NCI-H2081 treated with DMSO at 0.1 percent for 48 hours (cell line): Measurements from ENCODE around the gene SLC12A3.
"Not testable (repeated sequence)": the region's sequence is repeated elsewhere in the genome, so short reads cannot be mapped to it uniquely, and the experiment has no call there.

Experiments used
- DNase-seq: peaks from one replicate; lab custom pipeline; 2025; lab: John Stamatoyannopoulos, UW

SLC12A3 gene

DNA sequence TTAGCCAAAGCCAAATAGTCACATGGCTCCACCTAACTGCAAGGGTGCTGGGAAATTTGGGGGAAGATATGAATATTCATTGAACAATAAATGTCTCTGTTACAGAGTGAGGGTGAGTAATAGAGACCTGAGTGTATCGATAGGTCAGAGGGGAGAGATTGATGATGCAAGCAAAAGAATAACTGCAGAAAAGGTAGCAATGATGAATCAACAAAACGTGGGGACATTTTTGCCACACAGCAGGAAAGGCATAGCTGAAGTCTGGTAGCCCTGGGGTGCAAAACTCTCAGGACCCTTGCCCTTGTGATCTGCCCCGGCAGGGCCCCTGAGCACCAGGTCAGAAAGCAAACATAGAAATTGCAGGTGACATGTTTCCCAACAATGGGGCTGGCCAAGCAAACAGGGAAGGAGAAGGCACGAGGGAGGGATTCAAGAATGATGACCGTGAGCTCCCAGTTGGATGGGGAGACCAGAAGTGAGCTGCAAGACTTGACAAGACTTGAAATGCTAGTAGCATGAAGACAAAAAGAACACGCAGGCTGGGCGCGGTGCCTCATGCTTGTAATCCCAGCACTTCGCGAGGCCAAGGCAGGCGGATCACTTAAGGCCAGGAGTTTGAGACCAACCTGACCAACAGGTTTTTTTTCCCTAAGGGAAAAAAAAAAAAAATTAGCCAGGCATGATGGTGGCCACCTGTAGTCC, 54.2 kb downstream of the SLC12A3 start:
- no peak for DNase-seq

DNA sequence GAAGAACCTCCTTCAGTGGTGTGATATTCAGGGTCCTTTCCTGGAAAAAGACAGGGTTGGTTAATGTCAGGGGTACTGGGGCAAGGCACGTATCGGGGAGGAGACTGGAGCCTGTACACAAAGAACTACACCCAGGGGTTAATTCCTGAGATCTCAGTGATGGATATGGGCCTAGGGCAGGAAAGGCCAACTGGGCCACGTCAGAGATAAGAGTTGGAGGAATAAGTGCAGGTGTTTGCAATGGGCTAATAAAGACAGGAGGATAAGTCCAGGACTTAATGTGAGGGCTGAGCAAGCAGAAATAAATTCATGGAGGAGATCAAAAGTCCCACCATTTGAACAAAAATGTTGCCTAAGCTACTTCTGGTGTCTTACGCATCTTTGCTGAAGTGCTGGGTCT, 56.6 kb downstream of the SLC12A3 start:
- no peak for DNase-seq

DNA sequence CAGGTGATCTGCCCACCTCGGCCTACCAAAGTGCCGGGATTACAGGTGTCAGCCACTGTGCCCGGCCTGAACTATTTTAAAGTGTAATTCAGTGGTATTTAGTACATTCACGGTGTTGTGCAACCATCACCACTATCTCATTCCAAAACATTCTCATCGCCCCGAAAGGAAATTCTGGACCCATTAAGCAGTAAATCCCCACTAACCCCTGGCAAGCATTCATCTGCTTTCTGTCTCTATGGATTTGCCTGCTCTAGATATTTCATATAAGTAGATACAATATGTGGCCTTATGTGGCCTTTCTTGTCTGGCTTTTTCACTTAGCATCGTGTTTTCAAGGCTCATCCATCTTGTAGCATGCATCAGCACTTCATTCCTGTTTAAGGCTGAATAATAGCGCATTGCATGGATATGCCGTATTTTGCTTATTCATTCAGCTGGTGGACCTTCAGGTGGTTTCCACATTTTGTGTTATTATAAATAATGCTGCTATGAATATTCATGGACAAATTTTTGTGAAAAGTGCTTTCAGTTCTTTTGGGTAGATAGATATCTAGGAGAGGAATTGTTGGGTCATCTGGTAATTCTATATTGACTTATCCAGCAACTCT, 58.6 kb downstream of the SLC12A3 start:
- no peak for DNase-seq

DNA sequence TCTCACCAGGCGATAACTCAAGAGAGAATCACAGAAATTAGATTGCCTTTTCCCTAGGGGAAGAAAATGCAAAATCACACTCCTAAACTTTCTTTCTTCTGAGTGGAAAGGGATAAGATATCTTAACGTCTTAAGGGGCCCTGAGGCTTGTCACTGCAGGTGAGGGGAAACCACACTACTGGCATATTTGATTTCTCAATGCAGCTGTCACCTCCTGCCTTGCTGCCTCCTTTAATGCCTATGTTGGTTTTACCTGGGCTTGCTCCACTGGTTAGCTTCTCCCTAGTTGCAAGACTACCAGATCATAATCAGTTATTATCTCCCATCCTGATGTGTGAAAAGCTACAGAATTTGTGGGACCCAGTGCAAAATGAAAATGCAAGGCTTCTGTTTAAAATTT, 62.5 kb downstream of the SLC12A3 start:
- no peak for DNase-seq

DNA sequence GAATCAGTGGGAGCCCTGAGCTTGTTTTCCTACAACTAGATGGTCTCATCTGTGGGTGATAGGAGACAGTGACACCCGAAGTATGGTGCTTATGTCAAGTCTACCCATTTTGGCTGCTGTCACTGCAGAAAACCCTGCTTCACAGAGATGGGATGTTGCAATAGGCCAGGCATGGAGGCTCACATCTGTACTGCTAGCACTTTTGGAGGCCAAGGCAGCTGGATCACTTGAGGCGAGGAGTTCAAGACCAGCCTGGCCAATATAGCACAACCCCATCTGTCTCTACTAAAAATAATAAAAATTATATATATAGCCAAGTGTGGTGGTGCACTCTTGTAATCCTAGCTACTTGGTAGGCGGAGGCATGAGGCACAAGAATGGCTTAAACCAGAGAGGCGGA, 64.6 kb downstream of the SLC12A3 start:
- no peak for DNase-seq

DNA sequence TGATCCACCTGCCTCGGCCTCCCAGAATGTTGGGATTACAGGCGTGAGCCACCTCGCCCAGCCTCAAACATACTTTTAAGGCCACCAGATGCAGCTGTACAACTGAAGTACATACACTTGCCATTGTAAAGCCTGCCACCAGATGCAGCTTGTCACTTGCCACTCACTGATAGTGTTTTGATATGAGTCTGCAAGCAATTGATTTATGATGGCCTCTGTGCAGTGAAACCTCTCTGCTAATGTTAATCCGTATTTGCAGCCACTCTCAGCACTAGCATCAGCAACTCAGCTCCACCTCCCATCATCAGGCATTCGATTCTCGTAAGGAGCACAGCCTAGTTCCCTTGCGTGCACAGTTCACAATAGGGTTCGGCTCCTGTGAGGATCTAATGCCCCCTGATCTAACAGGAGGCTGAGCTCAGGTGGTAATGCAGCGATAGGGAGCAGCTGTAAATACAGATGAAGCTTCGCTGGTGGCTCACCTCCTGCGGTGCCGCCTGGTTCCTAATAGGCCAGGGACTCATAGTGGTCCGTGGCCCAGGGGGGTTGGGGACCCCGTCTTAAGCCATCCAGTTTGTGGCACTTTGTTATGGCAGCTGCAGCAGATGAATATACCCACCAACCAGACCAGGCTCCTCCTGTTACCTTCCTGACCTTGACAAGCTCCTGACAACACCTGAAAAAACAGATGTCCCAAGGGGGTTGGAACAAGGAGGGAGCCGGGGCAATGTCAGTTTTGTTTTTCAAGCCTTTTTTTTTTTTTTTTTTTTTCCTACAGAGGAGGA, 65.7 kb downstream of the SLC12A3 start:
- no peak for DNase-seq

DNA sequence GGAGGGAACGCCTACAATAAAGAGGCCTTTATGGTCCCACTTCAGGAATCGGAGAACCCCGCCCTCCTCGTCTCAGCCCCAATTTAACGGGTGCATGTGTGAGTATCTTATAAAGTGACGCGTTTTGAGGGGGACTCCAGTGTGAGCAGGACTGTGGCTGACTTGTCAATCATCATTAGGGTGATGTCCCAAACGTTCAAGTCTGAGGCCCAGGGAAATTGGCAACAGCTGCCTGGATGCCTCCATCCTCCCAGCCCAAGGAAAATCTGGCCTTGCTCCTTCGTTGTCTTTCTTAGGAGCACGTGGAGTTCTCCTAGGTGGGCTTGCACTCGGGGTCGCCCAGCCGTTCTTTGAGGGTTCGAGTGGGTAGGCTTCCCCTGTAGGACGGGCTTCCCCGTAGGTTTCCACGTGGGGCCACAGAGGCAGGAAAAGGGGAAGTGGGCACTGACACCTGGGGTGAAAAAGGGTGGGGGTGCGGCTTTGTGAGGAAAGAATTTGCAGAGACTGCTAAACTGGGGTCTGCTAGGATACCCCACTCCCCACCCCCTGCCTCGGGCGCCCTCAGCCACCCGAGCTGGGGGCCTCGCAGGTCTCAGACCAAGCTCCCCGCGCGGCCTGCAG, 66.4 kb downstream of the SLC12A3 start:
- DNase-seq: no peak

DNA sequence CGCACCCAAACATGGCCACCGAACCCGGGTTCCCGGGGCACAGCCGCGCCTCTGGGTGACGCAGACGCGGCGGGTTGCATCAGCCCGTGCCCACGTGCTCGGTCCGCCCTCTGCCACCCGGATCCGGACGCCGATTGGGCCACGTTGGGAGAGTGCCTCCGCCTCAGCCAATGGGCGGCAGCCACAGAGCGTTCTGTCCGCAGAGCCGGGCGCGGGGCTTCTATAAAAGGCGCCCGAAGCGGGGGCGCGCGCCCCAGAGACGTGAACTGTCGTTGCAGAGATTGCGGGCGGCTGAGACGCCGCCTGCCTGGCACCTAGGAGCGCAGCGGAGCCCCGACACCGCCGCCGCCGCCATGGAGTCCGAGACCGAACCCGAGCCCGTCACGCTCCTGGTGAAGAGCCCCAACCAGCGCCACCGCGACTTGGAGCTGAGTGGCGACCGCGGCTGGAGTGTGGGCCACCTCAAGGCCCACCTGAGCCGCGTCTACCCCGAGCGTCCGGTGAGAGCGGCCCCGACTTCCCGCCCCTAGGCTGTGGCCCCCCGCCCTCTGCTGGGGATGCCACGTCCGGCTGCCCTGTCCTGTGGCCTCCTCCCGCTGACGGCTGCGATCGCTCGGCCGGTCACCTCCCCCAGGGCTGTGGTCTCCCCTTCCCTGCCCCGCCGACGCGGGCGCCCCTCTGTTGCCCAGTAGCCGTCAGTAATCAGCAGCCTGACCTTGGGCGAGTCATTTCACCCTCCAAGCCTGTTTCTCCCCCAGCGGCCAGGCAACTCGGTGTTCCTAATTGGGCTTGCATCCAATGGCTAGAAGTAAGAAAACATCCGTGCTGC, 67.1 kb downstream of the SLC12A3 start, which contains the start of gene HERPUD1:
Gene HERPUD1 (plus strand): TSS at position 251 of the 829 bp plus-strand sequence. CDS start 103 bp downstream, at position 354.
- peak; percentile 80 for DNase-seq

DNA sequence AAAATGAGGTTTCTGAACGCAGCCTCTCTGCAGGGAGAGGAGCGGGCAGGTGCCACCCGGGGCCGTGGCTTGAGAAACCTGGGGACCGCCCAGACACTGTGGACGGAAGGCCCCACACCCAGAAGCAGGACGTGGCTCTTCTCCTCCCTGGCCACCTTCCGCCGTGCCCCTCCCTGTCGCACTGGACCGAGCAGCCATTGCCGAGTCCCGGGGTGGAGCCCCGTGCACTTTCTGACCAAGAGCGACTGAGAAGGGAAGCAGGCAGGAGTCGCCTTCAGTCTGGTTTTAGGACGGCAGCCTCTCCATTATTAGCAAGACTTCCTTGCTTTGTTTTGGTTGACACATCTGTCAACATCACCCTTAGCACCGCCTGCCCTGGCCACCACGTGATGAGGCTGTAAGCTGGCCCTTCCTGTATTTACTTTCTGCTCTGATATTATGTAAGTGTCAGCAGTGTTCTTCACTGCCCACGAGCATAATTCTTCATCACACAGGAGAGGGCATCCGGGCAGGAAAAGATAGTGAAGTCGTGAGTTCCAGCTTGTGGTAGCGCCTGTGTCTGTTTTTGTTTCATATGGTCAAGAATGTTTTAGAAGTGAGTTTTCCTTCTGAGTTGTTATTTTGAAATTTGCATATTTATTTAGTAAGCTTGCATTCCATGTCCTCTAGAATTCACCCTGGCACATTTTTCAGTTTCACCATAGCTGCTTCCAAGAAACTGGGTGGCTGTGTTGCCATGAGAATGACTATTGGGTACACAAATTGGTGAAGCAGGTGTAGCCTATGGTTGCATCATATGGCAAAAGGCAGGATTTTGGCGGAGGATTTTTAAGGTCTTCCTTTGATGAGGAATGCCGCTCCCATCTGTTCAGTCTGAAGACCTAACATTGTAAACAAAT, 68.0 kb downstream of the SLC12A3 start:
- DNase-seq: no peak

DNA sequence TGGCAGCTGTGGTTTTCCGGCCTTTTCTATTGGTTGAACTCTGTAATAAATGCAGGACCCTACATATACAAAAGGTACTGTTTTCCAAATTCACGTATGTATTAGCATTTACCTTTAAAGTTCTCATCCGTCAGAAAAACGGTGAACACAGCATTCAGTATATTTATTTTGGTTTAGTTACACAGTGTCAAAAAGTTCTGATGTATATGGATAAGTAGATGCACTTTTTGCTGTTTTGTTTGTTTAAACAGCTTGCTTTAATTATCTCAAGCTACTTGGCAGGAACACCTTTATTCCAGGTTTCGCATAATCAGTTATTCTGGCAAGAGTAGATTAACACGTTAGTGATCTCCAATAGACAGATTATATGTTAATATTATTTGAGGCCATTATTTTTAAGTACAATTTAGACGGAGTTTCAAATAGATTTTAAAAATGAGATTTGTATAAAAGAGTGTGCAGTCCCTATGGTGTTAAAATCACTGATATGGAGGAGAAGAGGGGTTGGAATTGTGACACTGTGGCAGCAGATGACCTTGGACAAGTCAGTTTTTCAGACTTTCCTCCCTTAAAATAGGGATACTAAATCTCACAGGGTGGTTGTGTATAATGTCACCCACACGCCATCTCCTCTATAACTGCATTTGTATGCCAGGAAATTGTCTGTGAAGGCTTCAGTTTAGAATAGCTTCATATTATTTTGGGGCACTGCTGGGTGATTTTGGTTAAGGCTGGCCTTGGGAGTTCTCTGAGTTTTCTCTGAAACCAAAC, 69.0 kb downstream of the SLC12A3 start:
- no peak for DNase-seq

DNA sequence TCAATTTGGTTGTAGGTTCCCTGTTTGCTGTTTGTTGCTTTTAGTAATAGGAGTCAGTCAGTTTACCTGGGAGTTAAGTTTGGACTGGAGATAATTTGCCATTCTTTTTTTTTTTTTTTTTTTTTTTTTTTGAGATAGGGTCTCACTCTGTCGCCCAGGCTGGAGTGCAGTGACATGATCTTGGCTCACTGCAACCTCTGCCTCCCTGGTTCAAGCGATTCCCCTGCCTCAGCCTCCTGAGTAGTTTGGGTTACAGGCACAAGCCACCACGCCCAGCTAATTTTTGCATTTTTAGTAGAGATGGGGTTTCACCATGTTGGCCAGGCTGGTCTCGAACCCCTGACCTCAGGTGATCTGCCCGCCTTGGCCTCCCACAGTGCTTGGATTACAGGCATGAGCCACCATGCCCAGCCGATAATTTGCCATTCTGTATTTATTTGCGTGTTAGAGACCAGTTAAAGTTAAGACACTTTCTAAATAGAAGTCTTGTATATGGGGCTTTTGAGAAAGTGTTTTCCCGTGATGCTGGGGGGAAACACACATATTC, 69.7 kb downstream of the SLC12A3 start:
- DNase-seq: not testable (repeated sequence)

DNA sequence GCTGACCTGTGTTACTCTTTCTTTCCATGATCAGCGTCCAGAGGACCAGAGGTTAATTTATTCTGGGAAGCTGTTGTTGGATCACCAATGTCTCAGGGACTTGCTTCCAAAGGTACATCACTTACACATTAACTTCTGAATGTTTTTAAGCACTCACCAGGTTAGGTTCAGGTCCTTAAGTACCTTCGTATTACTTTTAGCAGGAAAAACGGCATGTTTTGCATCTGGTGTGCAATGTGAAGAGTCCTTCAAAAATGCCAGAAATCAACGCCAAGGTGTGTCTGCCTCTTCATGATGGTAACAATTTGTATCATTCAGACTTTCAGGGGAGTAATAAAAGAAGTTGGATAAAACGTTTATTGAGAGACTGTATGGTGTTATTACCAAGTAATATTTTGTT, 70.2 kb downstream of the SLC12A3 start:
- DNase-seq: no peak

DNA sequence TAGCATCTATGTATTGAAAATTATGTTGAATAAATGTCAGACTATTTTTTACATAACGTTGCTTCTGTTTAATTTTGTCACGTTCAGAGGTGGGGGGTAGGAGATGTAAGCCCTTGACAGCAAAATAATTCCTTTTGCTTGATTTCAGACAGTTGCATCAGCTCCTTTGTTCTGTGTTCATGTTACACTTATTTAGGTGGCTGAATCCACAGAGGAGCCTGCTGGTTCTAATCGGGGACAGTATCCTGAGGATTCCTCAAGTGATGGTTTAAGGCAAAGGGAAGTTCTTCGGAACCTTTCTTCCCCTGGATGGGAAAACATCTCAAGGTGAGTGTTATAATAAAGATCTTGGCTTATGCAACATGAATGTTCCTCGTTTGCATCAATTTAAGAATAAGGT, 71.5 kb downstream of the SLC12A3 start:
- no peak for DNase-seq

DNA sequence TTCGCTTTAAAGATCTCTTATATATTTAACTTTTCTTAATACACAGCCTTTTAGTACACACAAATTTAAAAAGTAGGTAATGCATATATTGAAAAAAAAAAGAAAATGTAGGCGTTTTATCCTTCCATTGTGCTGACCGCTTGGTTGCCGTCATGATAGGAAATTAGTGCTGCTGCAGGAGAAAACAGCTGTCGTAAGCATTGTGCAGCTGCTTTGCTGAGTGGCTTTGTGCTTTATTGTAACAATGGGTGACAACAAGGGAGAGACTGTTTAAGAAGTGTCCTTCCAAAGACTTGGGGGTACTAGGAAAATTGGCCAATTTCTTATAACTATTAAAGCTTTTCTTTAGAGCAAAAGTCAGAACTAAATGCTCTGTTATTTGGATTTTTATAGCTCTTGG, 71.9 kb downstream of the SLC12A3 start:
- no peak for DNase-seq

DNA sequence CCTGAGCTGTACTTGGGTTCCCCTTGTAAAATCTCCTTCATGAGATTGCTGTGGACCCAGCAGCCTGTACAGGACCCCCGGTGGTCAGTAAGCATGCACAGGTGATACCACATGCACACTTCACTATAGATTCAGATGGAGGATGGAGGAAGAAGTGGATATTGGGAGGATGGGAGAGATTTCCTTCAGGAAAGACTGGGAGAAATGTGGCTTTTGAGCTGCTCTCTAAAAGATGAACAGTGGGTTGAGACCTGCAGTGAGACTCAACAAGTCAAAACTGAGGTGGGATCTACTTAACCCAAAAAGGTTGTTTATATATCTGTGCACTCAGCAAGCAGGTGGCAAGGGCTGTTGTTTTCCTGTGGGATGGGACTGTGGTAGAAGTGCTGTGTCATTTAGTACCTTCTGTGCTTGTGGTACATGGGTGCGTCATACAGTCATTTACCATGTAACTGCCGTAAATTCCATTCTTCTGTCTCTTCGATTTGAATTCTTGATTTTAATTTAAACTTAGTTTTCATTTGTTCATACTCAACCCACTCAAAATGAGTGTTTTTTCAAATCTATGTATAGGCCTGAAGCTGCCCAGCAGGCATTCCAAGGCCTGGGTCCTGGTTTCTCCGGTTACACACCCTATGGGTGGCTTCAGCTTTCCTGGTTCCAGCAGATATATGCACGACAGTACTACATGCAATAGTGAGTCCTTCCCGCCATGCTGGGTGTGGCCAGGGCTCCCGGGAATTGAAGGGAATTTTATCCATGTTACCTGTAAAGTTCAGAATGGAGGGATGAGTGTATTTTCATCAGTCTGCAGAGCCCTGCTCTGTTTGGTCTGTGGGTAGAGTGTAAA, 73.9 kb downstream of the SLC12A3 start:
- DNase-seq: no peak

DNA sequence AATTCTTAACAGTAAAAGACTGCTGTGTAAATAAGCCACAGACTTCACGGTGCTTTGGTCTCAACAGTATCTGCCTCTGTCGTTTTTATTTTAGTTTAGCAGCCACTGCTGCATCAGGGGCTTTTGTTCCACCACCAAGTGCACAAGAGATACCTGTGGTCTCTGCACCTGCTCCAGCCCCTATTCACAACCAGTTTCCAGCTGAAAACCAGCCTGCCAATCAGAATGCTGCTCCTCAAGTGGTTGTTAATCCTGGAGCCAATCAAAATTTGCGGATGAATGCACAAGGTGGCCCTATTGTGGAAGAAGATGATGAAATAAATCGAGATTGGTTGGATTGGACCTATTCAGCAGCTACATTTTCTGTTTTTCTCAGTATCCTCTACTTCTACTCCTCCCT, 74.8 kb downstream of the SLC12A3 start:
- DNase-seq: no peak

DNA sequence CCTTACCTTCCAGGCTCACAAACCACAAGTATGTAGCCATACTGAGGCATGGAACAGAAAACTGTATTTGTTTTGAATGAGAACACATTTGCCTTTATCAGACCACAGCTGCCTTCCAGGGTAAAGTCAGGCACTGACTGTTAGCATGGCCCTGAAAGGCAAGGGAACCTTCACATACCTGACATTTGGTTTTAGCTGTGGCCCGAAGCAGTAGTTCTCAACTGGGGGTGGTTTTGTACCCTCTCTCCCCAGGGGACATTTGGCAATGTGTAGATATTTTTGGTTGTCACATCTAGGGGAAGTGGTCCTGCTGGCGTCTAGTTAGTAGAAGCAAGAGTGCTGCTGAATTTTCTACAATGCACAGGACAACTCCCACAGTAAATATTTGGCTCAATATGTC, 76.1 kb downstream of the SLC12A3 start:
- DNase-seq: no peak

DNA sequence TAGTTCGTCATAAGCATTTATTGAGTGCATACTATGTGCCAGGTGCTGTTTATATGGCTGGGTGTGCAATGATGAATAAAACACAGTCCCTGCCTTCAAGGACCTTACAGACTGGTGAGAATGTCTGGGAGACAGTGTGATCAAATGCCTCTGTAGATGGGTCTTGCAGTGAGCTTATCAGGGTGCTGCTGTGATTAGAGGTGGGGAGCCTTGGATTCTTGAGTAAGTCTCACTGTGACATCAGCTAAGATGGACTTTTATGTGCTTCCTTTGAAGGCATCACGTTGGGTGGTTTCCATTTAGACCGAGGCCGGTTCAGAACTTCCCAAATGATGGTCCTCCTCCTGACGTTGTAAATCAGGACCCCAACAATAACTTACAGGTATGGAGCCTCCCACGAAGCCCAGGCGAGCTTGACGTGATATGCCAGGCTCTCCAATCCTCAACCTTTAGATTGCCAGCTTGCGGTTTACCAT, 76.9 kb downstream of the SLC12A3 start:
- no peak for DNase-seq
